Measurements from ENCODE around the gene ASXL3.

- TF ChIP-seq, protein P1, sequence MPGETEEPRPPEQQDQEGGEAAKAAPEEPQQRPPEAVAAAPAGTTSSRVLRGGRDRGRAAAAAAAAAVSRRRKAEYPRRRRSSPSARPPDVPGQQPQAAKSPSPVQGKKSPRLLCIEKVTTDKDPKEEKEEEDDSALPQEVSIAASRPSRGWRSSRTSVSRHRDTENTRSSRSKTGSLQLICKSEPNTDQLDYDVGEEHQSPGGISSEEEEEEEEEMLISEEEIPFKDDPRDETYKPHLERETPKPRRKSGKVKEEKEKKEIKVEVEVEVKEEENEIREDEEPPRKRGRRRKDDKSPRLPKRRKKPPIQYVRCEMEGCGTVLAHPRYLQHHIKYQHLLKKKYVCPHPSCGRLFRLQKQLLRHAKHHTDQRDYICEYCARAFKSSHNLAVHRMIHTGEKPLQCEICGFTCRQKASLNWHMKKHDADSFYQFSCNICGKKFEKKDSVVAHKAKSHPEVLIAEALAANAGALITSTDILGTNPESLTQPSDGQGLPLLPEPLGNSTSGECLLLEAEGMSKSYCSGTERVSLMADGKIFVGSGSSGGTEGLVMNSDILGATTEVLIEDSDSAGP (CRISPR knock-in tag; IDR thresholded peaks at IDR 0.05) = no peak
- TF ChIP-seq MAFK (IDR thresholded peaks at IDR 0.05; ENCODE audit: low read length) (no peak), HDAC2 (IDR thresholded peaks at IDR 0.05) (no peak), RAD21 (CRISPR knock-in tag; conservative IDR thresholded peaks at IDR 0.05 in 1 of 2, IDR thresholded peaks at IDR 0.05 in 1 of 2) (no peak), ZHX1 (conservative IDR thresholded peaks at IDR 0.05; ENCODE audit: low read length) (no peak), XRCC5 (IDR thresholded peaks at IDR 0.05; ENCODE audit: low read depth, low read length) (no peak), POLR2A (conservative IDR thresholded peaks at IDR 0.05) (no peak), ETV6 (IDR thresholded peaks at IDR 0.05; ENCODE audit: borderline replicate concordance in 1 of 2, low read depth in 2 of 2, low read length in 1 of 2) (no peak), ETV6 (CRISPR knock-in tag; IDR thresholded peaks at IDR 0.05; ENCODE audit: borderline replicate concordance) (no peak), CREB5 (CRISPR knock-in tag; IDR thresholded peaks at IDR 0.05) (no peak), YY1 (IDR thresholded peaks at IDR 0.05; ENCODE audit: borderline replicate concordance in 1 of 3, control insufficient read depth in 1 of 3, extremely low read depth in 1 of 3, insufficient read depth in 3 of 3, insufficient read length in 1 of 3, insufficient replicate concordance in 2 of 3, low read depth in 1 of 3, low read length in 2 of 3) (no peak), CBX8 (IDR thresholded peaks at IDR 0.05; ENCODE audit: borderline replicate concordance, extremely low read depth, low read depth, low read length, poor library complexity, severe bottlenecking) (no peak)
- TF ChIP-seq, protein P2, sequence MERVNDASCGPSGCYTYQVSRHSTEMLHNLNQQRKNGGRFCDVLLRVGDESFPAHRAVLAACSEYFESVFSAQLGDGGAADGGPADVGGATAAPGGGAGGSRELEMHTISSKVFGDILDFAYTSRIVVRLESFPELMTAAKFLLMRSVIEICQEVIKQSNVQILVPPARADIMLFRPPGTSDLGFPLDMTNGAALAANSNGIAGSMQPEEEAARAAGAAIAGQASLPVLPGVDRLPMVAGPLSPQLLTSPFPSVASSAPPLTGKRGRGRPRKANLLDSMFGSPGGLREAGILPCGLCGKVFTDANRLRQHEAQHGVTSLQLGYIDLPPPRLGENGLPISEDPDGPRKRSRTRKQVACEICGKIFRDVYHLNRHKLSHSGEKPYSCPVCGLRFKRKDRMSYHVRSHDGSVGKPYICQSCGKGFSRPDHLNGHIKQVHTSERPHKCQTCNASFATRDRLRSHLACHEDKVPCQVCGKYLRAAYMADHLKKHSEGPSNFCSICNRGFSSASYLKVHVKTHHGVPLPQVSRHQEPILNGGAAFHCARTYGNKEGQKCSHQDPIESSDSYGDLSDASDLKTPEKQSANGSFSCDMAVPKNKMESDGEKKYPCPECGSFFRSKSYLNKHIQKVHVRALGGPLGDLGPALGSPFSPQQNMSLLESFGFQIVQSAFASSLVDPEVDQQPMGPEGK (CRISPR knock-in tag; IDR thresholded peaks at IDR 0.05; ENCODE audit: borderline replicate concordance) = no peak
These were observed 38.5 kb downstream of the ASXL3 start for GRCh38 chr18:33616556-33616955.

Measured in K562 (cell line).